ENCODE data around the gene PHPT1.
"Not testable (repeated sequence)": the region's sequence is repeated elsewhere in the genome, so short reads cannot be mapped to it uniquely, and the experiment has no call there.

Gene PHPT1

GRCh38 chr9:136861874-136862457 lies 12.8 kb downstream of the PHPT1 start:
- no peak for DNase-seq

DNA sequence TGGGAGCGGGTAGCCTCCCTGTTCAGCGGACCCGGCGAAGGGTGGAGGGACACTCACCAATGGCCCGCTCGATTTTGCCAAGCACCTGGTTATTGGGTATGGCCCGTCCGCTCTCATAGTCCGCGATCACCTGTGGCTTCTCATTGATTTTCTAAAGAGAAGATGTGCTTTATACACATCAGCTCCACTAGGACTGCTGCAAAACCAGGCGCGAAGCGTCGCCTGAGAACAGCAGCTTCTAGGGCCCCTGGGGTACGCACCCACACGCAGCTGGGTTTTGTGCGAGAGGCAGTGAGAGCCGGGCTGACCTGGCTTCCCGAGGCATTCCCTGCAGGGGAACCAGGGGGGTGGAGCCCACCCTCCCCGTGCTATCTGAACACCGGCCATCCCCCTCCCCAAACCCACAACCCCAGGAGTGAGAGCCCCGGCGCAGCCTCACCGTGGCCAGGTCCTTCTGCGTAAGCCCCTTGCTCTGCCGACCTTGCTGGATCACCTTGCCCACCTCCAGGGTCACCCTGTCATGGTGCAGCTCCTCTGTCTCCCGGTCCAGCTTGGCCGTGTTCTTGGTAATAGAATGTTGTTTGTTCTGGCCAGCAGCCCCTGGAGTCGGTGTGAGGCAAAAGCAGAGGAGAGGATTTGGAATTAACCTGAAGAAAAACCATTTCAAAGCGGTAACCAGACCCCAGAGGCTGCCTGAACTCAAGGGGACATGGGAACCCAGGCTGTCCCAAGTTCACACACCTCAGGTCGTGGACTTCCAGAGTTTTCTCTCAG lies 13.8 kb downstream of the PHPT1 start:
- peak; percentile 34 for DNase-seq

DNA sequence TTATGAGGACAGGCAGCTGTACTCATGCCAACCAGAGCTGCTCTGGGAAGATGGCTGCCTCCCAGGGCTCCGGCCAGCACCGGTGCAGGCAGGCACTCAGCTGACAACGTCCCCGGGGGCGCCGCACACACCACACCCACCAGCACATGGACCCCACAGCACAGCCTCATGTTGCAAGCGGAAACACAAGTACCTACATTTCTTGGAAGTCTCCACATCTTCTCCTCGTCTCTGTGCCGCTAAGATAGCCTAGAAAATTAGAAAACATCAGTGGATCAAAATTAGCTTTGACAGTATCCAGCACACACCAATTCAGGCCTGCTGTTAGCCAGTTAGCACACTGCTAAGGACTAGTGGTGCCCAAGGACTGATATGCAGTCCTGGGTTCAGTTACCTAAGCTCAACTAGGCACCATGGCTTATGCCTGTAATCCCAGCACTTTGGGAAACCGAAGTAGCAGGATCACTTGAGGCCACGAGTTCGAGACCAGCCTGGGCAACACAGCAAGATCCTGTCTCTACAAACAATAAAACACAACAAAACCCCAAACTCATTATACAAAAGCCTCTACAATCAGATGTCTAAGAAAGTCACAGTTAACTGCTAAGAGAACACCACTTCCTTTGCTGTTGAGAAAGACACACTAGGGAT lies 14.5 kb downstream of the PHPT1 start:
- DNase-seq, result no peak

DNA sequence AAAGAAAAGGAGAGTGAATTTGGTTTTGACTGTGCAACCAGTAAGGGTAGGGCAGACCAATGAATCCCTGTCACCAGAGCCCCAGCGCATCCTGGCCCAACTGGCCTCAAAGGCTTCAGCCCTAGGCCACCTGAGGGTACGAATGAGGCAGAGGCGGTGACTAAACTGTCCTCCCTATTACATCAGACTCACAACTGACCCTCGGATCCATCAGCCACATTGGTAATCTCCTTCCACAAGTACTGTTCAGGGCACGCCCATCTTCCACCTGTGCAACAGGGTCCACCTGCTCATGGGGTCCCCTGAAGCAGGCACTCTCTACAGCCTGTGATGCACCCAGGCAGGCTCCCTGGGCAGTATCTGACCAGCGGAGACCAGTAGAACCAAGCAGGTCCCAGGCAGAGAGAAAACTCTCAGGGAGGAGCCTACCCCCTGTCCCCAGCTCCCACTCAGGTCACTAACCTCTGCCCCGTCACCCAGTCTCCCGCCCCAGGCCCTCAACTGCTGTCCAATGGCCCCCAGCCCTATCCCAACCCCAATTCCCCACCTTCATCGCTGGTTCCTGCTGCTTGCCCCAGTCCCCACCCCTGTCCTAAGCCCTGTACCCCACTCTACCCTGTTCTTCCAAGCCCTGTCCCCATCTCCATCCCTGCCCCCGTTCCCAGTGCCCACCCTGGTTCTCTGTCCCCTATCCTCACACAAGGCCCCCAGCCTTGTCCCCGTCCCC lies 16.0 kb downstream of the PHPT1 start:
- DNase-seq, result peak; percentile 33

DNA sequence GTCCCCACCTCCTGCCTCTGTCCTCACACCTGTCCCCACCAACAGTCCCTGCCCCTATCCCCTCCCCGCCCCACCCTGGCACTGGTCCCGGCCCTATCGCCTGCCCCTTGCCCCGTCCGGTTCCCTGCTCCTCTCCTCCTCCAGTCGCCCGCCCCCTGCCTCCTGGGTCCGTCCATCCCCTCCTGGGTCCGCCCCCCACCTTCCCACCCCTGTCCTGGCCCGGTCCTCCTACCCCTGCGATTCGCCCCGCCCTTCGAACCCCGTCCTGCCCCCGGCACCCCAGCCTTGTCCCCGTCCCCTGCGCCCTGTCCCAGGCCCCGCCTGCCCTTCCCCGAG lies 16.5 kb downstream of the PHPT1 start:
- peak; percentile 46 for DNase-seq

- not testable (repeated sequence) for DNase-seq
These were observed 17.8 kb downstream of the PHPT1 start for GRCh38 chr9:136866898-136867421.

- DNase-seq, result no peak
These were observed 18.3 kb downstream of the PHPT1 start for GRCh38 chr9:136867480-136867879.

DNA sequence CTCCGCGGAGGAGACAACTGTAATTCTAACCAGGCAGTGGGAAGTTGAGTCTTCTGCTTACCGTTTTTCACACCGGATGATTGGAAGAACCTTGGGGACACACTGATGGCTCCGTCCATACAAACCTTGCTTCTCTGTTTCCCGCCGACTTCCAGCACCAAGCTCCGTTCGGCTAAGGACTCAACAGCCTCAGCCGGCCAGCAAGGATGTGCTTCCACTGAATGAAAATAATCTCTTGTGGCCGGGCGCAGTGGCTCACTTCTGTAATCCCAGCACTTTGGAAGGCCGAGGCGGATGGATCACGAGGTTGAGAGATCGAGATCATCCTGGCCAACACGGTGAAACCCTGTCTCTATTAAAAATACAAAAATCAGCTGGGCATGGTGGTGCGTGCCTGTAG lies 18.7 kb downstream of the PHPT1 start:
- peak; percentile 36 for DNase-seq

DNA sequence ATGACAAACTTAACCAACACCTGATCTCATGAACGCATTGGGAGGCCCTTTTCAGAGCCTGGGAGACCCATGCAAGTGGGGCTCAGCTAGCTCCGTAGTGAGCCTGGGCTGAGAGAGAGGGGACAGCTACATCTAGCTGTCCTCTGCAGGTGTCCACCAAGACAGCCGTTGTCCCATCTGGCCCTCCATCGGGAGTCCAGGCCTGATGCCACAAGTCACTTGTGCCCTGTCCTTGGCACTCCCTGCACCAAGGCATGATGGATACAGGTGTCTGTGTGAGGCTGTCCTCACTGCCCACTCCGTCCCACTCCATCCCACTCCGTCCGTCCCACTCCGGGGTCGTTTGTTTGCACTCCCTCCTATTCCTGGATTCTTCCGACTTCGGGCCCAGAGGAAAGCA lies 19.4 kb downstream of the PHPT1 start:
- peak; percentile 38 for DNase-seq

- DNase-seq, result not testable (repeated sequence)
These were observed 20.4 kb downstream of the PHPT1 start for GRCh38 chr9:136869611-136870010.

GRCh38 chr9:136875155-136875554 lies 25.9 kb downstream of the PHPT1 start:
- DNase-seq, result no peak

- DNase-seq, result no peak
These were observed 27.3 kb downstream of the PHPT1 start for GRCh38 chr9:136876476-136876875.

- no peak for DNase-seq
These were observed 31.4 kb downstream of the PHPT1 start for GRCh38 chr9:136880651-136881050.

DNA sequence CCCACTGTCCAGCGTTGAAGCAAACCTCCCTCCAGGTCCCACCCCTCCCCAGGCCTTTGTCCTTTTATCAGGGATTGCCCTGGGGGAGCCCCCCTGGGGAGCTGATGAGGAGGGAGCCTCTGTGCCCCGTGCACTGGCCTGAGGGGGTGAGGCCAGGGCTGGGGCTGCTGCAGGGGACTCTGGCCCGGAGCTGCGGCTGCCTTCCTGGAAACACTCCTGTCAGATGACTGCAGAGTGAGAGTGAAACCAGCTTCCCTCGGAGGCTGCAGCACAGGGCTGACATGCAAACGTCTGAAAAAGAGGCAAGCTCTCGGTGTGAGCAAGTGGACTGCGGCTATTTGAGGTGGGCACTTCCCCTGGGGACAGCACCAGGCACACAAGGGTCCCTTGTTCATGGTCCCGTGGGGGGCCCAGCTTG lies 32.5 kb downstream of the PHPT1 start:
- DNase-seq, result no peak

DNA sequence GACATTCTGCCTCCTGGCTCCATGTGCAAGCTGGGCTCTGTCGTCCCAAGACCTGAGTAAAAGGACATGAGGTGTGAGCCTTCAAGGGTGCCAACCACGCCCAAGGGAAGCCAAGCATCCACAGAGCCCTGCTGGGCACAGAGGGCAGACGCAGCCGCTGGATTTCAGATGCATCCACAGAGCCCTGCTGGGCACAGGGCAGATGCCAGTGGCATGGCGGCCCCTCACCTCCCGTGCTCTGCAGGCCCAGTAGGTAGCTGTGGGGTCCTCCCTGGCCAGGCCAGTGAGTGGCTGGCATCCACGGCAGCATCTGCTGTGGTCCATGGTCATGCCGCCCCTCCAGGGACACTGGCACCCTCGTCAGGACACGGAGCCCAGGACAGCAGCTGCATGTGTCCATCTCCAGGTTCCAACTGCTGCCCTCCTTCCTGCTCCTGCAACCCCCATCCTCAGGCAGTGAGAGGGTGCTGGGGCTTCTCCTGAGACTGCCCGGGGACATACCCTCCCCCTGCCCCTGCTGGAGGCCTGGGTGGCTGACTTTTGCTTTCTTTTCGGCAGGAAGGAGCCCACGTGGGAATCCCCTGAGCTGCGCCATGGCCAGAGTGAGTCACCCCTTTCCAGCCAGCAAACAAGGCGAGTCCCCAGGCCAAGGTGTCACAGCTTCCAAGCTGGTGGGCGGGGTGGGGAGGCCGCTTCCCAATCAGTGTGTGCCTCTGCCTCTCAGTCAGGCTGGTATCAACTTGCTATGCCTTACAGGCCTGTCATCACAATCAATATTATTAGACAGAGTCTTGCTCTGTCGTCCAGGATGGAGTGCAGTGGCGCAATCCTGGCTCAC lies 33.1 kb downstream of the PHPT1 start:
- DNase-seq, result no peak

GRCh38 chr9:136882947-136883283 lies 33.7 kb downstream of the PHPT1 start:
- not testable (repeated sequence) for DNase-seq

DNA sequence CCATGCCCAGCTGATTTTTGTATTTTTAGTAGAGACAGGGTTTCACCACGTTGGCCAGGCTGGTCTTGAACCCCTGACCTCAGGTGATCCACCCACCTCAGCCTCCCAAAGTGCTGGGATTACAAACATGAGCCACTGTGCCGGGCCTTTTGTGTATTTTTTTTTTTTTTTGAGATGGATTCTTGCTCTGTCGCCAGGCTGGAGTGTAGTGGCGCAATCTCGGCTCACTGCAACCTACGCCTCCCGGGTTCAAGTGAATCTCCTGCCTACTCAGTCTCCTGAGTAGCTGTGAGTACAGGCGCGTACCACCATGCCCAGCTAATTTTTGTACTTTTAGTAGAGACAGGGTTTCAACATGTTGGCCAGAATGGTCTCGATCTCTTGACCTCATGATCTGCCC lies 34.5 kb downstream of the PHPT1 start:
- DNase-seq, result not testable (repeated sequence)

DNA sequence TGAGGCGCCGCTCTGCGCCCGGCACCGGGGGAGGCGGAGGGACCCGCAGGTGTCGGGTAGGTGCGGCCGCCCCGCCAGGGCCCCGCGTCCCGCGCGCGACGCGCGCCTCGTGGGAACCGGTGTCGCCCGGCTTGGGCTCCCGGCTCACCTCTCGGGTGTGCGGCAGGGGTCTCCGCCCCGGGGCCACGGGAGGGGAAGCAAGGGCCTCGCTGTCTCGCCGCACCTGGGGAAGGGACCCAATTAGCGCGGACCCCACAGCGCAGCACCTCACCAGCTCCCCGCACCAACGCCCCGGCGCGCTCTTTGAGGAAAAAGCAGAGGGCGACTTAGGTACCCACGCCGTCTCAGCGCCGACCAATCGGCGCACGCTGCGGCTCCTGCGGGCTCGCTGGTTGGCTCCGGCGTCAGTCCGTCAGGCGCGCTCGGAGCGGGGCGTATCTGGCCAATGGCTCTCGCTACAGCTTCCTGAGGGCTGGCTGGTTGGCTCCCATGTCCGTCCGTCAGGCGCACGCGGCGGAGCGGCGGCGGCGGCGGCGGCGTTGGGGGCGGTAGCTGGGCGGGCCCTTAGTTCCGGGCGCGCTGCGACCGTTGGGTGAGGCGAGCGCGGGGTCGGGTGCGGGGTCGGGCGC lies 36.9 kb downstream of the PHPT1 start, which contains the start of gene TRAF2:
Gene TRAF2 (plus strand): TSS at position 567 of the 629 bp plus-strand sequence. CDS start 12,225 bp downstream, outside the sequence.
- peak; percentile 97 for DNase-seq

DNA sequence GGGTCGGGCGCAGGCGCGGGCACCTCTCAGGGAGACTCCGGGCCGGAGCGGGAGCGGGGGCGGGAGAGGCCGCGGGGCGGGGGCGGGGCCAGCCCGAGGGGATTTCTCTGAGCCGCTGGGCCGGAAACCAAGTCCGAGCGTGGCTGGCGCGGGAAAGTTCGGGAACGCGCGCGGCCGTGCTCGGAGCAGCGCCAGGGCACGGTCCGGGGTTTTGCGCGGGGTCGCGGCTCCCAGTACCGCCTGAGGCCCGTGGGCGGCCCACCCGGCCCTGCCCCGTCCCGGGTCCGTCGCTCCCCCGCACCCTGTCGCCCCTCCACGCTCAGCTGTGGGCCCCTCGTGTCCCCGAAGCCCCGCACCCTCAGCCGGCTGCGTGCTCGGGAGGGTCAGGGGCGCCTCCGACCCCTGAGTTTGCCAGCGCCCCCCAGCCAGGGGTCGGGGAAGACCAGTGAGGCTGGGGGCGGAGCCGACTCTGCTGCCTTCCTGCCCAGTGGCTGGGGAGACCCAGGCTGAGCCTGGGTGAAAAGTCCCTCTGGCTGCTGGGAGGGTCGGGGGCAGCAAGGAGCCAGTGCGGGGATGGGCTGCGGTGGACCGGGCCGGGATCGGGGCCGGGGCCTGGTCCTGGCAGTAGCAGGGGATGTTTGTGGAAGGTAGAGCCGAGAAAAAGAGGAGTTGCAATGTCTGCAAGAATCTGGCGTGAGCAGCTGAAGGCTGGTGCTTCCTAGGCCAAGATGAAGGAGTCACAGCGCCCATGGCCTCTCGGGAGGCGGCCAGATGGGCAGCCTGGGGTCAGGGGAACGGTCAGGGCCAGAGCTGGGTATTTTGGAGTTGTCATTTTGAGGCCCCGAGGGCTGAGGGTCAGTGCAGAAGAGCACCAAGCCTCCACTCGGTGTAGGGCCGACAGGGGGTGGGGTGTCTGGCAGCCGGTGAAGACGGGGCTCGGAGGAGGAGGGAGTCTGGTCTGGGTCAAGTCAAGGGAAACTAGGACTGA lies 37.7 kb downstream of the PHPT1 start:
- no peak for DNase-seq

GRCh38 chr9:136888454-136888853 lies 39.2 kb downstream of the PHPT1 start:
- no peak for DNase-seq

GRCh38 chr9:136889858-136890257 lies 40.6 kb downstream of the PHPT1 start:
- DNase-seq, result no peak
